Sigmoid colon (tissue), 7 donors: ENCODE results near the gene KRT83. TPM values are rescaled to one million over a fixed set of nuclear protein-coding genes. Genes with fewer than 3 reads are reported as not detected.

Experiments
- DNase-seq: peaks from one replicate; pipeline ENCODE4 v3.0.0-alpha.2; 2019
- H3K27ac ChIP-seq, 4 donors: fragments of 200-600 bp; sonication (generic); one replicate each; pipeline ENCODE4 v1.5.1; 2016 to 2019; ENCODE audit warnings: mild to moderate bottlenecking in 1 of 4
- H3K27me3 ChIP-seq, 3 donors: fragments of 200-600 bp; sonication (generic); one replicate each; pipeline ENCODE4 v1.5.1; 2019; ENCODE audit warnings: mild to moderate bottlenecking in 1 of 3
- H3K36me3 ChIP-seq, 4 donors: fragments of 200-600 bp; sonication (generic); one replicate each; pipeline ENCODE4 v1.5.1; 2016 to 2019
- H3K4me1 ChIP-seq, 4 donors: fragments of 200-600 bp; sonication (generic); one replicate each; pipeline ENCODE4 v1.5.1; 2017 to 2019
- H3K4me3 ChIP-seq, 4 donors: fragments of 200-600 bp; sonication (generic); one replicate each; pipeline ENCODE4 v1.5.1; 2017 to 2019; ENCODE audit warnings: mild to moderate bottlenecking in 2 of 4, moderate library complexity in 1 of 4
- H3K9me3 ChIP-seq, 4 donors: fragments of 200-600 bp in 3 of 4; sonication (generic) in 3 of 4; one replicate each; pipeline versions ENCODE4 v1.5.1 to v1.6.1; 2013 to 2019
- EP300 ChIP-seq, 4 donors: sonication (generic); formaldehyde crosslinking; IDR thresholded peaks; one replicate each; pipeline ENCODE4 v1.6.1; 2017; ENCODE audit warnings: antibody characterized with exemption in 4 of 4
- POLR2A ChIP-seq, 2 donors: fragments of 450-650 bp; IDR thresholded peaks; one replicate each; pipeline ENCODE4 v1.6.1; 2016; ENCODE audit warnings: antibody characterized with exemption in 2 of 2, mild to moderate bottlenecking in 2 of 2, moderate library complexity in 2 of 2
- POLR2AphosphoS5 ChIP-seq, 4 donors: sonication (generic); formaldehyde crosslinking; IDR thresholded peaks; one replicate each; pipeline ENCODE4 v1.6.1; 2017; ENCODE audit warnings: antibody characterized with exemption in 4 of 4
- WGBS, 2 donors: extraction: QIAGEN DNeasy Blood & Tissue Kit; methylation state at CpG; one replicate each; pipeline ENCODE4 v1.1.7; 2013; 5-methylcytosine and 5-hydroxymethylcytosine counted together
- intact Hi-C: fragments of 100-400 bp; cut with DNase I; formaldehyde crosslinking; loops from one replicate; pipeline ENCODE4 v1.15.1; 2023
- polyA plus RNA-seq, 3 donors: library from polyadenylated mRNA; stranded (reverse); fragments of 200-250 nt; gene quantifications; one replicate each; pipeline ENCODE4 v1.2.3, GENCODE V29; 2013
- total RNA-seq, 4 donors: library from RNA; depleted of rRNA; stranded (reverse); fragments of >200 nt; gene quantifications; one replicate each; pipeline ENCODE4 v1.1.0, GENCODE V29; 2016
- TF ChIP-seq, protein P1 (sequence below), 4 experiments: fragments of 450-650 bp in 3 of 4; fragments of 200-600 bp in 1 of 4; IDR thresholded peaks; one replicate each; pipeline ENCODE4 v1.5.1; 2016 to 2019; ENCODE audit warnings: antibody characterized with exemption in 4 of 4, mild to moderate bottlenecking in 3 of 4, moderate library complexity in 2 of 4
- donor health status: healthy with polysubstance abuse.
- donor health status: Bipolar disorder and iron deficiency.
- donor health status: healthy.

Gene KRT83
- total and polyA plus RNA-seq, 7 donors: not detected

DNA sequence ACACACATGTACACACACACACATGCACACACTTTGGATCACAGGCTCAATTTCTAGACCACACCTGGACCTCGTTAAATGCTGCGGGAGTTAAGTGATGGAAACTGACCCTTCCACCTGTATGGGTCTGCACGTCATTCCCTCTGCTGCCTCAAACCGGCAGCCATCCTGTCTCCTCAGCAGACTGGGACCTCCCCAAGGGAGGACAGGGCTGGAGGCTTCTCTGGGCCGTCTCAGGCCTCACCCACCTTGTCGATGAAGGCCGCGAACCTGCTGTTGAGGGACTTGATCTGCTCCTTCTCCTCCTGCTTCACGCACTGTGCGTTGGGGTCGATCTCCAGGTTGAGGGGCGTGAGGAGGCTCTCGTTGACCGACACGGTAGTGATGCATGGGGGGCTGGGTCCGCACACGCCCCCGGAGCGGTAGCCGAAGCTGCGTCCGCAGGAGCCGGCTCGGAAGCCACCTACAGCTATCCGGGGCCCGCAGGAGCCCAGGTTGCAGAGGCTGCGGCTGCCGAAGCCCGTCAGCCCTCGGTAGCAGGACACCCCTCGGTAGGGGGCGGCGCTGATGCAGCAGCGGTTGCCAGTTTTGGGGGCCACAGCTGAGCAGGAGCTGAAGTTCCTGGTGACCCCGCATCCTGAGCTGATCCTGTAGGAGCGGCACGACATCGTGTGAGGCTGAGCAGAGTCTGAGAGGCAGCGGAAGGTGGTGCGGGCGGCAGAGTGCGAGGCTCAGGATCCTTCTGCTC, 45.7 kb upstream of the KRT83 start, which contains the start of gene KRT85:
KRT85 (minus strand) TSS at position 744 of the 748 bp plus-strand sequence; CDS start at position 668, 76 bp downstream.
- TF ChIP-seq POLR2AphosphoS5 (IDR thresholded peaks at IDR 0.05): no peak
- no peak for TF ChIP-seq POLR2A (IDR thresholded peaks at IDR 0.05)
- TF ChIP-seq, protein P1, sequence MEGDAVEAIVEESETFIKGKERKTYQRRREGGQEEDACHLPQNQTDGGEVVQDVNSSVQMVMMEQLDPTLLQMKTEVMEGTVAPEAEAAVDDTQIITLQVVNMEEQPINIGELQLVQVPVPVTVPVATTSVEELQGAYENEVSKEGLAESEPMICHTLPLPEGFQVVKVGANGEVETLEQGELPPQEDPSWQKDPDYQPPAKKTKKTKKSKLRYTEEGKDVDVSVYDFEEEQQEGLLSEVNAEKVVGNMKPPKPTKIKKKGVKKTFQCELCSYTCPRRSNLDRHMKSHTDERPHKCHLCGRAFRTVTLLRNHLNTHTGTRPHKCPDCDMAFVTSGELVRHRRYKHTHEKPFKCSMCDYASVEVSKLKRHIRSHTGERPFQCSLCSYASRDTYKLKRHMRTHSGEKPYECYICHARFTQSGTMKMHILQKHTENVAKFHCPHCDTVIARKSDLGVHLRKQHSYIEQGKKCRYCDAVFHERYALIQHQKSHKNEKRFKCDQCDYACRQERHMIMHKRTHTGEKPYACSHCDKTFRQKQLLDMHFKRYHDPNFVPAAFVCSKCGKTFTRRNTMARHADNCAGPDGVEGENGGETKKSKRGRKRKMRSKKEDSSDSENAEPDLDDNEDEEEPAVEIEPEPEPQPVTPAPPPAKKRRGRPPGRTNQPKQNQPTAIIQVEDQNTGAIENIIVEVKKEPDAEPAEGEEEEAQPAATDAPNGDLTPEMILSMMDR (IDR thresholded peaks at IDR 0.05): no peak
- no peak for TF ChIP-seq EP300 (IDR thresholded peaks at IDR 0.05)
- no peaks in the 10 kb centered on the region for H3K27me3 ChIP-seq
- no peak within 1 kb of the TSS for H3K4me3 ChIP-seq
- intact Hi-C loops: no loop called here
- H3K36me3 ChIP-seq: no peaks in the 10 kb centered on the region
- no peak within 1 kb of the TSS for H3K27ac ChIP-seq
- no peaks in the 10 kb centered on the region for H3K9me3 ChIP-seq
- whole genome bisulfite sequencing, 2 donors: 77 to 85% methylated on average over 42 of the region's 42 CpGs
- peak; percentile 53 for DNase-seq
- H3K4me1 ChIP-seq: peaks cover 0 to 11% (median 0%) of the 10 kb centered on the region in 4 donors

DNA sequence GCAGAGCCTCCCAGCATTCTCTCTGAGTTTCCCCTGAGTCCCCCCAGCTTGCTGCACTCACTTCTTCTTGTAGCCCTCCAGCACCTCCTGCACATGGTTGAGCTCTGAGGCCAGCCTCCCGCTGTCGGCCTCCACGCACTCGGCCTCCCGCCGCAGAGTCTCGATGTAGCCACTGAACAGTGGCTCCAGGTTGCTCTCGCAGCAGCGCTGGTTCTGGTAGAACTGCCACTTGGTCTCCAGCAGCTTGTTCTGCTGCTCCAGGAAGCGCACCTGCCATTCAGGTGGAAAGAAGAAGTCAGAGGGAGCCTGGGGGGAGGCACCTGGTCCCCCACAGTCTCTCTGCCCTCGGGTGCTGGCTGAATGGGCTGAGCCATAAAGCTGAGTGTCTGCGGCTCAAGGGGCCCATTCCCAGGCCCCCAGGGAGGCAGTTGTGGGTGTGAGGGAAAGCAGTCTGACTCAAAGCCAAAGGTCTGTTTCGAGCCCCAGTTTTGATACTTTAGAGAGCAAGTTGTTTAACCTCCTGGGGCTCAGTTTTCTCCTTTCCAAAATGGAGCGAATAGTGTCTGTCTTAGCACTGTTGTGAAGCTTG, 43.8 kb upstream of the KRT83 start:
- intact Hi-C loops: no loop called here

DNA sequence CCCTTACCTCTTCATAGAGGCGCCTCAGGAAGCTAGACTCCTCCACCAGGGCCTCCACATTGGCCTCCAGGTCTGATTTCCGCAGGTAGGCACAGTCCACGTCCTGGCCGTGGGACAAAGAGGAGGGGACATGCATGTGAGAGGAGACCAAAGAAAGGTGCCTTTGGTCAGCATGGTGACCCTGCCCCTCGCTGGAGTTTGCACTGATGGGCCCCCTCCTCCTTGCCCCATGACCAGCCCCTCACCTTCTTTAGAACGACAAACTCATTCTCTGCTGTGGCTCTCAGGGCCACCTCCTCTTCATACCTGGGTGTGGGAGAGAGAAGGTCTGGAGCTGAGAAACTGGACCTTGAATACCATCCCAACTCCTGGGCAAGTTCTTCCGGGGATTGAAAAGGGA, 42.9 kb upstream of the KRT83 start:
- no peak for TF ChIP-seq EP300 (IDR thresholded peaks at IDR 0.05)
- no peak for TF ChIP-seq POLR2A (IDR thresholded peaks at IDR 0.05)
- TF ChIP-seq, protein P1 (IDR thresholded peaks at IDR 0.05): no peak
- no peak for TF ChIP-seq POLR2AphosphoS5 (IDR thresholded peaks at IDR 0.05)
- no peaks in the 10 kb centered on the region for H3K36me3 ChIP-seq
- no peak overlapping the region for H3K4me3 ChIP-seq
- no peaks in the 10 kb centered on the region for H3K9me3 ChIP-seq
- H3K27me3 ChIP-seq: no peaks in the 10 kb centered on the region
- WGBS, 2 donors: 80 to 87% methylated on average over 7 of the region's 7 CpGs
- no peaks in the 10 kb centered on the region for H3K4me1 ChIP-seq
- no peak for DNase-seq
- no peak overlapping the region for H3K27ac ChIP-seq
- intact Hi-C loops: no loop called here

More for the DNA sequence above, 43.8 kb upstream of the KRT83 start:
- Histone ChIP-seq H3K27ac (no peak overlapping the region), H3K36me3 (no peaks in the 10 kb centered on the region), H3K4me1 (no peaks in the 10 kb centered on the region), H3K27me3 (no peaks in the 10 kb centered on the region), H3K4me3 (no peak overlapping the region), H3K9me3 (no peaks in the 10 kb centered on the region)
- WGBS, 2 donors: 83 to 86% methylated on average over 14 of the region's 14 CpGs
- TF ChIP-seq, protein P1 (IDR thresholded peaks at IDR 0.05): no peak
- no peak for TF ChIP-seq EP300 (IDR thresholded peaks at IDR 0.05)
- no peak for TF ChIP-seq POLR2AphosphoS5 (IDR thresholded peaks at IDR 0.05)
- no peak for TF ChIP-seq POLR2A (IDR thresholded peaks at IDR 0.05)
- no peak for DNase-seq

DNA sequence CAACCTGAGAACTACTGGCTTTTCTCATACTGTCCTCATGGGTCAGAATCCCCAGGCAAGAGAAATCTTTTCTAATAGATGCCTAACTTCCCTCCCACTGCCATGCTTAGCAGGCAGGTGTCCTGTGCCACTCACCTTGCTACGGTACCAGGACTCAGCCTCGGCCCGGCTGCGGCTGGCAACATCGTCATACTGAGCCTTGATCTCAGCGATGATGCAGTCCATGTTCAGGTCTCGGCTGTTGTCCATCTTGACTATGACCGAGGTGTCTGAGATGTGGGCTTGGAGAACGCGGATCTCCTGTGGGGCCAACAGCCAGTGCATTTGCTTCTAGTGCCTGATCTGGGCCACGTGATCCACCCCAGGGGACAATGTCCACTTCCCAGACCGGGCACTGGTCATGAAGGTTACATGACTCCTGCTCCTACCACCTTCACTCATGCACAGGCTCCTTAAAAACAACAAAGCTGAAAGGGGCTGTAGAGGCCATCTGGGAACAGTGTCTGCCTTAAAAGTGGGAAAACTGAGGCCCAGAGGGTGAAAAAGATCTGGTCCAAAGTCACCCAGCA, 42.0 kb upstream of the KRT83 start:
- DNase-seq: no peak
- 91 to 93% methylated on average over 12 of the region's 12 CpGs for WGBS, 2 donors
- TF ChIP-seq, protein P1 (IDR thresholded peaks at IDR 0.05): no peak
- TF ChIP-seq EP300 (IDR thresholded peaks at IDR 0.05): no peak
- TF ChIP-seq POLR2AphosphoS5 (IDR thresholded peaks at IDR 0.05): no peak
- TF ChIP-seq POLR2A (IDR thresholded peaks at IDR 0.05): no peak
- Histone ChIP-seq H3K4me3 (no peak overlapping the region), H3K4me1 (no peaks in the 10 kb centered on the region), H3K27me3 (no peaks in the 10 kb centered on the region), H3K9me3 (no peaks in the 10 kb centered on the region), H3K27ac (no peak overlapping the region), H3K36me3 (no peaks in the 10 kb centered on the region)
- intact Hi-C loops: no loop called here
